Thyroid gland (tissue), 4 donors: ENCODE results near the gene UCHL5.

ENCODE experiments used
- POLR2A ChIP-seq, 2 donors: fragments of 450-650 bp; IDR thresholded peaks; one replicate each; pipeline ENCODE4 v1.6.1; 2017; ENCODE audit warnings: antibody characterized with exemption in 2 of 2, mild to moderate bottlenecking in 2 of 2, moderate library complexity in 1 of 2
- TF ChIP-seq, protein P1 (sequence below), 6 experiments: fragments of 200-600 bp in 3 of 6; fragments of 450-650 bp in 3 of 6; sonication (generic) in 3 of 6; IDR thresholded peaks; one replicate each; pipeline ENCODE4 v1.5.1; 2016 to 2019; ENCODE audit warnings: antibody characterized with exemption in 6 of 6, mild to moderate bottlenecking in 2 of 6, inconsistent platforms in 1 of 6, moderate library complexity in 1 of 6

DNA sequence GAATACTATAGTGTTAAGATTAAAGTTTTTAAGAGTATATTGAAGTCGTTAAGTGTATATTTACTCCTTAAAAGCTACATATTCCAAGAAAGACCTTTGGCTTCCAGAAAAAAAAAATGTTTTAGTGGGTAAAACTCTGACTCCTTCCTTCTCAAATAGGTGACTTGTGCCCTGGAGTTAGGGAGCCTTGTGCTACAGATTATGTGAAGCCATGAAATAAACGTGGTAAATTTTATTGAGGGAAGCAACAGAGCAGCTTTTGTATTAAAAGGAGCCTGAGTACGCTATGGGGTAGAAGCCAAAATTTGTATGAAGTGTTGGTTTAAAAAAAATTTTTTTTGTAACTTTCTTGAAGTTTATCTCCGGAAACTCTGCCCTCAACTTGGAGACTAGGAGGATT is 1.2 kb upstream of the UCHL5 start:
- no peak for TF ChIP-seq POLR2A (IDR thresholded peaks at IDR 0.05)
- TF ChIP-seq, protein P1, sequence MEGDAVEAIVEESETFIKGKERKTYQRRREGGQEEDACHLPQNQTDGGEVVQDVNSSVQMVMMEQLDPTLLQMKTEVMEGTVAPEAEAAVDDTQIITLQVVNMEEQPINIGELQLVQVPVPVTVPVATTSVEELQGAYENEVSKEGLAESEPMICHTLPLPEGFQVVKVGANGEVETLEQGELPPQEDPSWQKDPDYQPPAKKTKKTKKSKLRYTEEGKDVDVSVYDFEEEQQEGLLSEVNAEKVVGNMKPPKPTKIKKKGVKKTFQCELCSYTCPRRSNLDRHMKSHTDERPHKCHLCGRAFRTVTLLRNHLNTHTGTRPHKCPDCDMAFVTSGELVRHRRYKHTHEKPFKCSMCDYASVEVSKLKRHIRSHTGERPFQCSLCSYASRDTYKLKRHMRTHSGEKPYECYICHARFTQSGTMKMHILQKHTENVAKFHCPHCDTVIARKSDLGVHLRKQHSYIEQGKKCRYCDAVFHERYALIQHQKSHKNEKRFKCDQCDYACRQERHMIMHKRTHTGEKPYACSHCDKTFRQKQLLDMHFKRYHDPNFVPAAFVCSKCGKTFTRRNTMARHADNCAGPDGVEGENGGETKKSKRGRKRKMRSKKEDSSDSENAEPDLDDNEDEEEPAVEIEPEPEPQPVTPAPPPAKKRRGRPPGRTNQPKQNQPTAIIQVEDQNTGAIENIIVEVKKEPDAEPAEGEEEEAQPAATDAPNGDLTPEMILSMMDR (IDR thresholded peaks at IDR 0.05), result no peak
